GM13976 (cell line): ENCODE data around the gene ARID5A.

Experiments
- DNase-seq: peaks from one replicate; pipeline ENCODE4 v3.0.0; 2012; ENCODE audit warnings: low spot score
- in situ Hi-C: fragments of 300-500 bp; cut with MboI; formaldehyde crosslinking; loops from one replicate; pipeline ENCODE4 v1.12.0; 2022; ENCODE audit warnings: low sequenced_read_pairs, mixed read lengths, inconsistent platforms; ENCODE audit not compliant: unreplicated experiment
- TF ChIP-seq, protein P1 (sequence below): IDR thresholded peaks from 2 replicates; pipeline ENCODE4 v1.5.1; 2012; ENCODE audit warnings: borderline replicate concordance, mild to moderate bottlenecking; ENCODE audit not compliant: insufficient read depth; ENCODE audit errors: extremely low read depth, missing control alignments, control extremely low read depth

ARID5A gene

DNA sequence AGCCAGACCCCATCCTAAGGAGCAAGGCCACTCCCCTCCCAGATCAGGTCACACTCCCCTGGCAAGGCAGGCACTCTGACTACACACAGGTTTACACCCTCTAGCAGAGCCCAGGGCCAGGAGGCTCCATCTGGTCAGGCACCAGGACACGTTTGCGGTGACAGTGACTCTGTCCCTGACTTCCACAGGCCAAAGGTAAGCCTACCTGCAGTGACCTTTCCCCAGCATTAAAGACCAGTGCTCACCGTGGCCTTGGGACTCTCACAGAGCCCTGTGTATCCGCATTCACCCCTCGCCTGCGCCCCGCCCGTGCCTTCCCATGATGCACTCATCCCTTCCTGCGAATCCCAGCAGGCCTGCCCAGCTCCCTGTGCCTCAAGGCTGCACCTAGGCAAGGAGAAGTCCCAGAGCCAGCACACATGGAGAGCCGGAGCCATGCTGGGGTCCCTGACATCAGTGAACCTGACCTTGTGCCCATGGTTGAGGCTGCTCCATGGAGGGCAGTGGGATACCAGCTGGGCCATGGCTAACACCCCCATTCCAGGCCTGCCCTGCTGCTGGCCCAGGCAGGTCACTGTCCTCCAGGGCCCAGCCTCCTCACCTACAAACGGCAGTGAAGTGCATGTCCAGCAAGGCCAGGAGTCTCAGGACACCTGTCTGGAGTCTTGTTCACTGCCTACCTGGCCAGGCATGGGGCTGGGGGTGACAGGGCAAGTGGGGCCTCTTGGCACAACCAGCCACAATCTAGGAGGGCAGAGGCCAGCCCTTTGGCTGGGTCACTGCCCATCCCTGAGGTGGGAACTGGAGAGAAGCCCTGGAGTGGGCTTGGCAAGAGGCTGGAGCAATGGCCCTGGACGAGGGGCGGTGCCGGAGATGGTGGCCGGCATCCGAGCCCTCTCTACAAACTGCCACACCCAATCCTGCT lies 34.4 kb upstream of the ARID5A start:
- DNase-seq, result peak; percentile 17
- in situ Hi-C loops, result loop anchor here (25.0 kb wide), 1 partner anchor 490 kb away; no protein-coding TSS in a partner anchor
- TF ChIP-seq, protein P1, sequence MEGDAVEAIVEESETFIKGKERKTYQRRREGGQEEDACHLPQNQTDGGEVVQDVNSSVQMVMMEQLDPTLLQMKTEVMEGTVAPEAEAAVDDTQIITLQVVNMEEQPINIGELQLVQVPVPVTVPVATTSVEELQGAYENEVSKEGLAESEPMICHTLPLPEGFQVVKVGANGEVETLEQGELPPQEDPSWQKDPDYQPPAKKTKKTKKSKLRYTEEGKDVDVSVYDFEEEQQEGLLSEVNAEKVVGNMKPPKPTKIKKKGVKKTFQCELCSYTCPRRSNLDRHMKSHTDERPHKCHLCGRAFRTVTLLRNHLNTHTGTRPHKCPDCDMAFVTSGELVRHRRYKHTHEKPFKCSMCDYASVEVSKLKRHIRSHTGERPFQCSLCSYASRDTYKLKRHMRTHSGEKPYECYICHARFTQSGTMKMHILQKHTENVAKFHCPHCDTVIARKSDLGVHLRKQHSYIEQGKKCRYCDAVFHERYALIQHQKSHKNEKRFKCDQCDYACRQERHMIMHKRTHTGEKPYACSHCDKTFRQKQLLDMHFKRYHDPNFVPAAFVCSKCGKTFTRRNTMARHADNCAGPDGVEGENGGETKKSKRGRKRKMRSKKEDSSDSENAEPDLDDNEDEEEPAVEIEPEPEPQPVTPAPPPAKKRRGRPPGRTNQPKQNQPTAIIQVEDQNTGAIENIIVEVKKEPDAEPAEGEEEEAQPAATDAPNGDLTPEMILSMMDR, result no peak

DNA sequence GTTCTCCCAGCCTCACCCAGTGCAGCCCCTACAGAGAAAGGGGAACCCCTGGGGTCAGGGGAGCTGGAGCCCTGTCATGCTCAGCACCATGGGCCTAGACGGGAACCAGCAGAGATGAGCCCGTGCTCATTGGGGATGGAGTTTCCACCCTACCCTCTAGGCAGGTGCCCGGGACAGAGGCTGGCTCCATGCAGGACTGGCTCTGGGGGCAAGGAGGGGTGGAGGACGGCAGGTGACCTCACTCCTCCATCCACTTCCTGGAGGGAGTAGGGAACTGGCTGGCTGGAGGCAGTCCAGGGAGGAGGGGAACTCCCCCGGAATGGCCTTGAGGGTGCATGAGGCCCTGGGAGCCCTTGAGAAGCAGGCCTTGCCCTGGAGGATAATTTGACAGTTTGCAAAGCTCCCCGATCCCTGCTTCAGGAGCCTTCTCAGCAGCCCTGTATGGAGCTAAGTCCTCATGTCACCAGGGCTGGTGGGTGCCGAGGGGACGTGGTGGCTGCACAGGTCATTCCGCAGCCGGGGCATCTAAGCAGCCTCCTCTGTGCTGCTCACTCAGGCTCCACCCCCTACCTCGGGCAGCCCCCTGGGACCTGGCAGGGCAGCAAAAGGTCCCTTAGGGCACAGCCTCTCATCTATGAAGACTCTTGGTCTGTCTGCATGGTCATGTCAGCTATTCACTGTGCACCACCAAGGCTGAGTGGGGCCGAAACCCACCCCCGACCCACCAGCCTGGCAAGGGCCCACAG lies 33.5 kb upstream of the ARID5A start:
- in situ Hi-C loops, result loop anchor here (25.0 kb wide), 1 partner anchor 491 kb away; no protein-coding TSS in a partner anchor
- TF ChIP-seq, protein P1, result no peak
- DNase-seq, result peak; percentile 29

DNA sequence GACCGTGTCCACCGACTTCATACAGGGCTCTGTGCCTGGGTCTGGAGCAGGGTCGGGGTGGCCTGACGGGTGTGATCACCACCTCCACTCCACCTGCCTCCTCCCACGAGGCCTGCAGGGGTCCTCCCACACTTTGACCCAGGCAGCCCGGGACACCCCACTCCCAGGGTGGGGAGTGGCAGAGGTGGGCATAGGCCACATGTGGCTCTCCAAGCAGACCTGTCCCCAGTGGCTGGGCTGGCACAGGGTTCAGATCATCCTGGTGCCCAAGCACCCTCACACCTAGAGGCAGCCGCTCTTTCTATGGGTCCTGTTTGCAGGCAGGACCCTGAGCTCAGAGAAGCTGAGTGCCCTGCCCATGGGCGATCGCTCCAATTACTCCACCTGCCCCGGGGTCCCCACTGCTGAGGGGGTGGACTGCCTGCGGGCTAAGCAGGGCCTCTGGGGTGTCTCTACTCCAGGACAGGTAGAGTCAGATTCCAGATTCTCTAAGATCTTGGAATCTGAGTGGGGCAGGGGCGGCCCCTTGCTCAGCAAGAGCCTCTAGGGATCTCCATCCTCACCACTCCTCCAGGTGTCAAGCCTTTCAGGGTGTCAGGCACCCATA lies 32.8 kb upstream of the ARID5A start:
- DNase-seq, result peak; percentile 16
- TF ChIP-seq, protein P1, result no peak
- in situ Hi-C loops, result loop anchor here (25.0 kb wide), 1 partner anchor 491 kb away; no protein-coding TSS in a partner anchor

DNA sequence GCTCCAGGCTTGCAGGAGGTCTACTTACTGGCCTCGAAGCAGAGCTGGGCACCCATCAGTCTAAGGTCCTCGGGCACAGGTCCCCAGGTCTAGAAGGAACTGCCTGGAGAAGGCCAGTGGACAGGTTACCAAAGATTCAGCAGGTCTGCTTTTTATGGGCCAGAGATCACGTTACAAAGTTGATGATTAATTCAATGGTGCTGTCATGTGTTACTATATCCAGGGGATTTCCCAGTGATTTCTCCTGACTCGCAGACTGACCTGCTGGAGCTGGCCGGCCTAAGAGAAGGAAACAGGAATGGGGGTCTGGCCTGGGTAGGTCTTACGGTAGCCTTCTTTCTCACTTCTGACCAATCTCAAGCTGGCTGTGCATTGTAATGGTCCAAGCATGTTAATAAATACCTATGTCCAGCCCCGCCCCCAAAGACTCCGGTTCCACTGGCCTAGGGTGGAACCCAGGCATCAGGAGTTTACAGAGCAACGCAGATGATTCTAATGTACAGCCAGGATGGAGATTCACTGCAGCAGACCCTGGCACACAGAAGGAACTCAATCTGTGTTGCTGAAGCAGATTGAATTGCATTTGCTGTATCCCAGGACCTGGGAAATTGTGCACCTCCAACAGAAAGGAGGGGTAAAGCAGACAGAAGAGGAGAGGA lies 31.2 kb upstream of the ARID5A start, which contains the start of gene NEURL3:
Gene NEURL3, minus strand, starts transcription at position 127 of the 659 bp plus-strand sequence. Its CDS starts 71 bp downstream, at position 56.
- TF ChIP-seq, protein P1, result no peak
- DNase-seq, result peak; percentile 16
- in situ Hi-C loops, result loop anchor here (25.0 kb wide), 1 partner anchor 493 kb away; no protein-coding TSS in a partner anchor

DNA sequence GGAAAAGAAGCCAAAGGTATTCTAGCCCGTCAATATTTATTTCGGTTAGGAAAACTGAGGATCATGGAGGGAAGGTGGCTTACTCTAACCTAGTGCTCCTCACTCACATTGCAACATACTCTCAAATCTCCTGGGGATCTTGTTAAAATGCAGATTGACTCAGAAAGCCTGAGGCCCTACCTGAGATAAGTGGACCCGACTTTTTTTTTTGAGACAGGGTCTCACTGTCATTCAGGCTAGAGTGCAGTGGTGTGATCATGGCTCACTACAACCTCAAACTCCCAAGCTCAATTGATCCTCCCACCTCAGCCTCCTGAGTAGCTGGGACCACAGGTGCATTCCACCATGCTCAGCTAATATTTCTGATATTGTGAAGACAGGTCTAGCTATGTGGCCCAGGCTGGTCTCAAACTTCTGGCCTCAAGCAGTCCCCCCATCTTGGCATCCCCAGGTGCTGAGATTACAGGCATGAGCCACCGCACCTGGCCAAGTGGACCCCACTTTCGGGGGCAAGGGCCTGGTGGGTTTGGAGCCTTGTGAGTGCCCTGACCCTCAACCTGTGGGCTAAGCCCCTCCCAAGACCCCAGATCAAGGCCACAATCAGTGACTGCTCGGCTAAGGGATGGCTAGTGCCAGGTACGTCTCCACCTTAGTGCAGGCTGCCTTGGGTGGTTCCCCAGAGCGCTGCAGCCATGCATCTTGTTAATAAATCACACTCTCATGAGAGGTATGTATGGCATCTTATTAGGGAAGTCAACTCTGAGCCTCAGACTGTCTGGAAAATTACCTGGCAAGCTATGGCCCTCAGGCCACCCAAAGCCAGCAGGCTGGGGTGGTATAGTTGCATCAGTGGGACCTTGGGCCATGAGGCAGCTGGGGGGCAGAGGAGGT lies 30.3 kb upstream of the ARID5A start:
- no peak for DNase-seq
- in situ Hi-C loops, result loop anchor here (25.0 kb wide), 1 partner anchor 494 kb away; no protein-coding TSS in a partner anchor
- TF ChIP-seq, protein P1, result no peak
